IMR-90 (cell line): ENCODE measurements around the gene PGA3. TPM values are rescaled to one million over a fixed set of nuclear protein-coding genes. Genes with fewer than 3 reads are reported as not detected.

Experiments used
- ATAC-seq: fragments of 200-7000 bp; cut with Tn5 transposase; 2 replicates; pipeline ENCODE4 v1.9.1; 2020; ENCODE audit warnings: low read depth, mild to moderate bottlenecking, moderate library complexity
- BruUV-seq: library from RNA; stranded (reverse); fragments of 400-500 nt; replicated peaks from 2 replicates; lab custom pipeline; 2021; lab: Mats Ljungman, UMichigan
- CTCF ChIA-PET: fragments of 300-600 bp; formaldehyde crosslinking; extraction: SDS; loops from one replicate; lab custom pipeline; 2021; ENCODE audit warnings: antibody characterized with exemption; lab: Yijun Ruan, JAX
- POLR2A ChIA-PET: fragments of 300-600 bp; sonication (Branson Sonifier 250); formaldehyde crosslinking; loops from one replicate; lab custom pipeline; 2022; ENCODE audit warnings: antibody characterized with exemption; ENCODE audit not compliant: unreplicated experiment; lab: Charles Lee
- DNase-seq: peaks from one replicate; pipeline ENCODE4 v3.0.0; 2013
- H2AFZ ChIP-seq: replicated peaks from 2 replicates; pipeline ENCODE3; 2013; ENCODE audit warnings: low read length, mild to moderate bottlenecking; ENCODE audit not compliant: poor library complexity
- H2AK5ac ChIP-seq: 2 replicates; pipeline ENCODE4 v1.6.1; 2013; ENCODE audit warnings: low read depth, low read length, inconsistent platforms
- H2AK9ac ChIP-seq: replicated peaks from 2 replicates; pipeline ENCODE3; 2013; ENCODE audit warnings: mild to moderate bottlenecking, low read depth, low read length, moderate library complexity; ENCODE audit not compliant: poor library complexity
- H2BK120ac ChIP-seq: 2 replicates; pipeline ENCODE4 v1.6.1; 2013; ENCODE audit warnings: low read depth, low read length, inconsistent platforms
- H2BK15ac ChIP-seq: 3 replicates; pipeline ENCODE4 v1.6.1; 2013; ENCODE audit warnings: low read depth, low read length, inconsistent platforms
- H2BK20ac ChIP-seq: 2 replicates; pipeline ENCODE4 v1.6.1; 2013; ENCODE audit warnings: low read depth, mild to moderate bottlenecking, inconsistent platforms, low read length, moderate library complexity
- H2BK5ac ChIP-seq: 2 replicates; pipeline ENCODE4 v1.6.1; 2013; ENCODE audit warnings: mild to moderate bottlenecking, low read depth, low read length, inconsistent platforms; ENCODE audit not compliant: poor library complexity, severe bottlenecking
- H3K14ac ChIP-seq: replicated peaks from 2 replicates; pipeline ENCODE4 v1.6.1; 2013; ENCODE audit warnings: low read depth, low read length, inconsistent platforms
- H3K18ac ChIP-seq: 2 replicates; pipeline ENCODE4 v1.6.1; 2013; ENCODE audit warnings: low read depth, low read length, control low read depth
- H3K23ac ChIP-seq: 2 replicates; pipeline ENCODE4 v1.6.1; 2013; ENCODE audit warnings: low read depth, low read length, inconsistent platforms
- H3K27ac ChIP-seq: 2 replicates; pipeline ENCODE4 v1.5.1; 2013; ENCODE audit warnings: mild to moderate bottlenecking, control low read depth, low read length; ENCODE audit not compliant: insufficient read depth
- H3K27me3 ChIP-seq: 2 replicates; pipeline ENCODE4 v1.6.1; 2013; ENCODE audit warnings: low read length; ENCODE audit not compliant: control insufficient read depth, insufficient read depth
- H3K36me3 ChIP-seq: 2 replicates; pipeline ENCODE4 v1.6.1; 2013; ENCODE audit warnings: low read length, mixed read lengths; ENCODE audit not compliant: control insufficient read depth, insufficient read depth
- H3K4ac ChIP-seq: 2 replicates; pipeline ENCODE4 v1.6.1; 2013; ENCODE audit warnings: low read depth, low read length, inconsistent platforms
- H3K4me1 ChIP-seq: 2 replicates; pipeline ENCODE4 v1.6.1; 2013; ENCODE audit warnings: low read length, mixed read lengths; ENCODE audit not compliant: control insufficient read depth, insufficient read depth
- H3K4me2 ChIP-seq: 2 replicates; pipeline ENCODE4 v1.6.1; 2013; ENCODE audit warnings: low read depth, mild to moderate bottlenecking, control low read depth, low read length, moderate library complexity
- H3K4me3 ChIP-seq: 2 replicates; pipeline ENCODE4 v1.5.1; 2013; ENCODE audit warnings: low read depth, mild to moderate bottlenecking, control low read depth, low read length, moderate library complexity; ENCODE audit not compliant: insufficient read depth
- H3K56ac ChIP-seq: 2 replicates; pipeline ENCODE4 v1.6.1; 2013; ENCODE audit warnings: low read length, inconsistent platforms; ENCODE audit not compliant: insufficient read depth; ENCODE audit errors: extremely low read depth
- H3K79me1 ChIP-seq, 2 experiments: 2 replicates each; pipeline ENCODE4 v1.6.1; 2013; ENCODE audit warnings: low read length in 2 of 2, inconsistent platforms in 1 of 2, low read depth in 1 of 2
- H3K9ac ChIP-seq: 2 replicates; pipeline ENCODE4 v1.6.1; 2013; ENCODE audit warnings: low read depth, low read length, control low read depth
- H3K9me1 ChIP-seq: 2 replicates; pipeline ENCODE4 v1.6.1; 2013; ENCODE audit warnings: low read length, inconsistent platforms; ENCODE audit not compliant: insufficient read depth
- H3K9me3 ChIP-seq: 2 replicates; pipeline ENCODE4 v1.6.1; 2013; ENCODE audit warnings: low read length; ENCODE audit not compliant: control insufficient read depth, insufficient read depth
- H4K20me1 ChIP-seq: 2 replicates; pipeline ENCODE4 v1.6.1; 2013; ENCODE audit warnings: low read length, inconsistent platforms; ENCODE audit not compliant: insufficient read depth
- H4K5ac ChIP-seq: 2 replicates; pipeline ENCODE4 v1.6.1; 2013; ENCODE audit warnings: mild to moderate bottlenecking, low read depth, low read length, control low read depth
- H4K8ac ChIP-seq, 2 experiments: 2 replicates each; pipeline ENCODE4 v1.6.1; 2013; ENCODE audit warnings: low read depth in 2 of 2, low read length in 2 of 2, control low read depth in 1 of 2, inconsistent platforms in 1 of 2
- H4K91ac ChIP-seq: 2 replicates; pipeline ENCODE4 v1.6.1; 2013; ENCODE audit warnings: low read depth, low read length, inconsistent platforms; ENCODE audit not compliant: insufficient read depth
- BHLHE40 ChIP-seq: fragments of 150-350 bp; IDR thresholded peaks from 2 replicates; pipeline ENCODE4 v1.6.1; 2016; ENCODE audit warnings: mild to moderate bottlenecking, low read depth, low read length
- CEBPB ChIP-seq: IDR thresholded peaks from 2 replicates; pipeline ENCODE4 v1.6.1; 2012; ENCODE audit warnings: low read depth, low read length, improper control_type of control experiment
- CHD1 ChIP-seq: IDR thresholded peaks from 2 replicates; pipeline ENCODE4 v1.6.1; 2012; ENCODE audit warnings: low read depth, low read length, improper control_type of control experiment
- CTCF ChIP-seq: conservative IDR thresholded peaks from 2 replicates; pipeline ENCODE4 v1.5.1; 2012; ENCODE audit warnings: mild to moderate bottlenecking, low read depth, low read length, improper control_type of control experiment
- ELK1 ChIP-seq: fragments of 150-350 bp; IDR thresholded peaks from 2 replicates; pipeline ENCODE4 v1.6.1; 2016; ENCODE audit warnings: low read depth, mild to moderate bottlenecking, low read length, moderate library complexity, borderline replicate concordance
- FOS ChIP-seq: fragments of 150-350 bp; IDR thresholded peaks from 2 replicates; pipeline ENCODE4 v1.6.1; 2016; ENCODE audit warnings: low read depth, low read length
- MAFK ChIP-seq: IDR thresholded peaks from 2 replicates; pipeline ENCODE4 v1.6.1; 2012; ENCODE audit warnings: low read depth, low read length, improper control_type of control experiment
- MAZ ChIP-seq: IDR thresholded peaks from 2 replicates; pipeline ENCODE4 v1.6.1; 2012; ENCODE audit warnings: low read depth, mild to moderate bottlenecking, low read length, improper control_type of control experiment, moderate library complexity, borderline replicate concordance
- MXI1 ChIP-seq: IDR thresholded peaks from 2 replicates; pipeline ENCODE4 v1.6.1; 2012; ENCODE audit warnings: low read depth, mild to moderate bottlenecking, low read length, moderate library complexity, borderline replicate concordance
- NFE2L2 ChIP-seq: fragments of 150-350 bp; IDR thresholded peaks from 2 replicates; pipeline ENCODE4 v1.6.1; 2016; ENCODE audit warnings: low read depth, mild to moderate bottlenecking, low read length
- POLR2A ChIP-seq: IDR thresholded peaks from 2 replicates; pipeline ENCODE4 v1.6.1; 2012; ENCODE audit warnings: mild to moderate bottlenecking, low read depth, low read length
- RAD21 ChIP-seq: IDR thresholded peaks from 2 replicates; pipeline ENCODE4 v1.6.1; 2012; ENCODE audit warnings: low read length, improper control_type of control experiment
- RCOR1 ChIP-seq: IDR thresholded peaks from 2 replicates; pipeline ENCODE4 v1.6.1; 2012; ENCODE audit warnings: mild to moderate bottlenecking, low read length, improper control_type of control experiment; ENCODE audit not compliant: insufficient replicate concordance
- RFX5 ChIP-seq: IDR thresholded peaks from 2 replicates; pipeline ENCODE4 v1.8.0; 2012; ENCODE audit warnings: low read depth, mild to moderate bottlenecking, low read length, moderate library complexity
- SMC3 ChIP-seq: fragments of 150-350 bp; IDR thresholded peaks from 2 replicates; pipeline ENCODE4 v1.6.1; 2016; ENCODE audit warnings: low read depth, mild to moderate bottlenecking, antibody characterized with exemption, low read length, moderate library complexity
- USF2 ChIP-seq: fragments of 150-350 bp; IDR thresholded peaks from 2 replicates; pipeline ENCODE4 v1.6.1; 2017; ENCODE audit warnings: mild to moderate bottlenecking, antibody characterized with exemption, low read length, low read depth
- WGBS, 2 experiments: methylation state at CpG; one replicate each; pipeline versions ENCODE4 v1.1.5 to v1.1.7; 2013; ENCODE audit warnings: missing lambda C conversion rate in 2 of 2; ENCODE audit not compliant: insufficient read length in 1 of 2; ENCODE audit errors: extremely low coverage in 2 of 2; 5-methylcytosine and 5-hydroxymethylcytosine counted together
- dilution Hi-C: fragments of 300-500 bp; cut with HindIII; formaldehyde crosslinking; loops from one replicate; pipeline ENCODE4 v1.14.3; 2018; ENCODE audit warnings: low sequenced_read_pairs; ENCODE audit not compliant: unreplicated experiment
- in situ Hi-C: fragments of 300-500 bp; cut with MboI; formaldehyde crosslinking; loops from 3 replicates; pipeline ENCODE4 v1.14.3; 2019; ENCODE audit warnings: low sequenced_read_pairs, inconsistent platforms, mixed read lengths
- intact Hi-C: fragments of 100-400 bp; cut with micrococcal nuclease; formaldehyde crosslinking; loops from 2 replicates; pipeline ENCODE4 v1.10.0; 2022
- polyA plus RNA-seq, 3 experiments: library from polyadenylated mRNA; depleted of rRNA; stranded (reverse); fragments of >200 nt; gene quantifications; 2 replicates each; pipeline ENCODE4 v1.2.3, GENCODE V29; 2012; ENCODE audit warnings: low replicate concordance in 1 of 3
- total RNA-seq: library from RNA; depleted of rRNA; stranded (reverse); fragments of >200 nt; gene quantifications from 2 replicates; pipeline ENCODE4 v1.2.3, GENCODE V29; 2012

The PGA3 gene
- total and polyA plus RNA-seq, 2 of the 4 experiments (the other 2 are of a cell fraction), result 0.18 TPM; not detected in 1

DNA sequence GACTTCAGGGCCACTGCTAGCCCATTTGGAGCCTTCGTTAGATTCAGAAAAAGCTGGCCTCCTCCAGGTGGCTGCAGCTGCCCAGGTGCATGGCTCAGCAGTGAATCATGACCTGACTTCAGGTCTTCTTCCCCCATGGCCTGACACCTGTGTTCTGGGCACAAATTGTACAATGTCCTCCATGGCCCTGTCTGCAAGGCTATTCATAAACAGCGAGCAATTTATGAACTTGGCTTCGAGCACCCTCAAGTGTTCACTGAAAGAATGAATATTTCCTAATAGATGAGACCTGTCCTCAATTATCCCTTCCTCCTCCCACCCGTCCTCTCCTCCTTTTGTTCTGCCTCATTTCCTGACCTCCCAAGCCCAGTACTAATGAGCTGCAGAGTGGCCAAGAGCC, 29.9 kb upstream of the PGA3 start:
- no peaks in the 10 kb centered on the region for H3K9me1 ChIP-seq
- H3K4ac ChIP-seq, result no peak overlapping the region
- no peak overlapping the region for H2AFZ ChIP-seq
- no peak overlapping the region for H4K91ac ChIP-seq
- peaks cover 59% of the 10 kb centered on the region for H3K27me3 ChIP-seq
- no peak overlapping the region for H2AK5ac ChIP-seq
- no peaks in the 10 kb centered on the region for H3K36me3 ChIP-seq
- no peak overlapping the region for H3K4me2 ChIP-seq
- intact Hi-C loops, result loop anchor here (1.0 to 5.0 kb wide), 3 partner anchors 203 to 341 kb away; partner anchors contain the start of gene PRPF19
- H2BK5ac ChIP-seq, result no peak overlapping the region
- no peak overlapping the region for H3K56ac ChIP-seq
- TF ChIP-seq ELK1 (no peak), RAD21 (peak; percentile 57), NFE2L2 (no peak), FOS (no peak), CHD1 (no peak), MAFK (no peak), MXI1 (no peak), SMC3 (peak; percentile 45), RCOR1 (no peak), USF2 (no peak), CEBPB (no peak), BHLHE40 (no peak), POLR2A (no peak), MAZ (no peak), RFX5 (no peak), CTCF (peak; percentile 53)
- CTCF ChIA-PET, result interaction anchor here (0.6 kb wide), 2 partner anchors 210 to 218 kb away, joined by 3 to 6 read pairs; no protein-coding TSS in a partner anchor
- H3K4me1 ChIP-seq, result no peaks in the 10 kb centered on the region
- no peak overlapping the region for H3K9ac ChIP-seq
- H2BK20ac ChIP-seq, result no peak overlapping the region
- dilution Hi-C loops, result no loop called here
- WGBS, 2 experiments, result 0% methylated on average over 1 of the region's 4 CpGs; no CpG with 5 or more reads in 1 of the 2 experiments
- POLR2A ChIA-PET, result no interaction called here
- H3K14ac ChIP-seq, result no peak overlapping the region
- no peak overlapping the region for H4K5ac ChIP-seq
- no peak overlapping the region for H3K18ac ChIP-seq
- in situ Hi-C loops, result no loop called here
- H3K27ac ChIP-seq, result no peak overlapping the region
- H3K4me3 ChIP-seq, result no peak overlapping the region
- peak; percentile 49 for ATAC-seq
- no peak overlapping the region for H2BK120ac ChIP-seq
- H3K9me3 ChIP-seq, result no peaks in the 10 kb centered on the region; the same call in none of the 2 replicates
- H2AK9ac ChIP-seq, result no peak overlapping the region
- BruUV-seq, result no TSS peak
- H3K79me1 ChIP-seq, result no peaks in the 10 kb centered on the region
- DNase-seq, result peak; percentile 34
- H4K20me1 ChIP-seq, result no peaks in the 10 kb centered on the region
- H4K8ac ChIP-seq, result no peak overlapping the region
- no peak overlapping the region for H3K23ac ChIP-seq
- H2BK15ac ChIP-seq, result no peak overlapping the region
